ENCODE results near the gene PAK5. TPM values are rescaled to one million over a fixed set of nuclear protein-coding genes. Genes with fewer than 3 reads are reported as not detected.

Gene PAK5
- total and polyA plus RNA-seq, 2 of the 13 experiments (the other 11 are each of a cell fraction or from before 2014, with no cell fraction given) = not detected

DNA sequence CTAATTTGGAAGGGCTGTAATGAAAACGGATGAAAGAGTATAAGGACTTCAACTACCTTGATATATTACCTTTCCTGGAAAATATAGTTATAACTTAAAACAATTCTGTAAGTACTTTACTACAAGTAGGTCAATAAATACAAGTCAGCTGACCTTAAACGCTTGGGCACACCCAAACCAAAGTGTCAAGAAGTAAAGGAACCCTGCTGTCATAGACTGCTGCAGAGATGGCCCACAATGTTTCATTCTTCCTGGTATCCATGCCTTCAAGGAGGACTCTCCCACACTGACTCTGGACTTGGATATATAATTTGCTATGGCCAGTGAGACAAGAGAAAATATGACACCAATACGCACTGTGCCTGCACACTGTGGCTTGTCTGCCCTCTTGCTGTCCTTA lies 192.5 kb downstream of the PAK5 start:
- Histone ChIP-seq H3K9ac (ENCODE audit: insufficient read depth, low read depth, low read length) (no peak overlapping the region), H3K27ac (ENCODE audit: extremely low read length, insufficient read depth, low read length) (no peak overlapping the region), H2AFZ (ENCODE audit: low read length) (no peak overlapping the region), H3K9me3 (ENCODE audit: low read length) (no peaks in the 10 kb centered on the region), H3K4me3 (replicated peaks in 1 of 3; ENCODE audit: insufficient read depth in 1 of 3, low read depth in 2 of 3, low read length in 3 of 3) (no peak overlapping the region), H3K4me2 (ENCODE audit: low read depth, low read length) (no peak overlapping the region), H3K27me3 (ENCODE audit: control insufficient read depth in 1 of 2, insufficient read depth in 2 of 2, low read length in 2 of 2) (no peaks in the 10 kb centered on the region), H4K20me1 (ENCODE audit: insufficient read depth, low read length) (no peaks in the 10 kb centered on the region), H3K79me2 (ENCODE audit: insufficient read depth, low read length) (no peaks in the 10 kb centered on the region), H3K4me1 (ENCODE audit: insufficient read depth, low read length) (no peaks in the 10 kb centered on the region), H3K36me3 (replicated peaks in 1 of 2; ENCODE audit: control insufficient read depth in 1 of 2, insufficient read depth in 2 of 2, low read length in 2 of 2) (no peaks in the 10 kb centered on the region)
- no peak for ATAC-seq
- in situ Hi-C loops (cut with HindIII; ENCODE audit: extremely low pct_ligation_motif_present, low pct_unique_long_range_greater_than_20kb) = no loop called here
- BruUV-seq (replicated peaks) = no TSS peak
- no peak for DNase-seq (ENCODE audit: low spot score)
- TF ChIP-seq MLLT10 (CRISPR knock-in tag; IDR thresholded peaks at IDR 0.05) (no peak), ZNF773 (CRISPR knock-in tag; IDR thresholded peaks at IDR 0.05; ENCODE audit: borderline replicate concordance) (no peak), ZNF33A (CRISPR knock-in tag; IDR thresholded peaks at IDR 0.05; ENCODE audit: borderline replicate concordance) (no peak), PHB2 (IDR thresholded peaks at IDR 0.05; ENCODE audit: partially characterized antibody) (no peak), ZNF484 (CRISPR knock-in tag; IDR thresholded peaks at IDR 0.05; ENCODE audit: borderline replicate concordance, low read depth) (no peak), CREM (IDR thresholded peaks at IDR 0.05) (no peak), CREM (CRISPR knock-in tag; IDR thresholded peaks at IDR 0.05) (no peak), MYC (CRISPR knock-in tag; IDR thresholded peaks at IDR 0.05; ENCODE audit: borderline replicate concordance) (no peak), ZNF7 (CRISPR knock-in tag; IDR thresholded peaks at IDR 0.05) (no peak), YEATS2 (CRISPR knock-in tag; IDR thresholded peaks at IDR 0.05; ENCODE audit: borderline replicate concordance) (no peak), ZNF570 (CRISPR knock-in tag; IDR thresholded peaks at IDR 0.05; ENCODE audit: borderline replicate concordance) (no peak), DPF2 (CRISPR knock-in tag; IDR thresholded peaks at IDR 0.05; ENCODE audit: borderline replicate concordance, low read depth) (no peak), TOE1 (CRISPR knock-in tag; IDR thresholded peaks at IDR 0.05) (no peak), KLF11 (CRISPR knock-in tag; IDR thresholded peaks at IDR 0.05) (no peak)
- TF ChIP-seq, protein P1, sequence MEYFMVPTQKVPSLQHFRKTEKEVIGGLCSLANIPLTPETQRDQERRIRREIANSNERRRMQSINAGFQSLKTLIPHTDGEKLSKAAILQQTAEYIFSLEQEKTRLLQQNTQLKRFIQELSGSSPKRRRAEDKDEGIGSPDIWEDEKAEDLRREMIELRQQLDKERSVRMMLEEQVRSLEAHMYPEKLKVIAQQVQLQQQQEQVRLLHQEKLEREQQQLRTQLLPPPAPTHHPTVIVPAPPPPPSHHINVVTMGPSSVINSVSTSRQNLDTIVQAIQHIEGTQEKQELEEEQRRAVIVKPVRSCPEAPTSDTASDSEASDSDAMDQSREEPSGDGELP (IDR thresholded peaks at IDR 0.05; ENCODE audit: borderline replicate concordance, low read depth) = no peak
- TF ChIP-seq, protein P2, sequence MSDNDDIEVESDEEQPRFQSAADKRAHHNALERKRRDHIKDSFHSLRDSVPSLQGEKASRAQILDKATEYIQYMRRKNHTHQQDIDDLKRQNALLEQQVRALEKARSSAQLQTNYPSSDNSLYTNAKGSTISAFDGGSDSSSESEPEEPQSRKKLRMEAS (IDR thresholded peaks at IDR 0.05) = no peak
- TF ChIP-seq, protein P3, sequence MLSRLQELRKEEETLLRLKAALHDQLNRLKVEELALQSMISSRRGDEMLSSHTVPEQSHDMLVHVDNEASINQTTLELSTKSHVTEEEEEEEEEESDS (CRISPR knock-in tag; IDR thresholded peaks at IDR 0.05; ENCODE audit: borderline replicate concordance) = no peak
- TF ChIP-seq, protein P4, sequence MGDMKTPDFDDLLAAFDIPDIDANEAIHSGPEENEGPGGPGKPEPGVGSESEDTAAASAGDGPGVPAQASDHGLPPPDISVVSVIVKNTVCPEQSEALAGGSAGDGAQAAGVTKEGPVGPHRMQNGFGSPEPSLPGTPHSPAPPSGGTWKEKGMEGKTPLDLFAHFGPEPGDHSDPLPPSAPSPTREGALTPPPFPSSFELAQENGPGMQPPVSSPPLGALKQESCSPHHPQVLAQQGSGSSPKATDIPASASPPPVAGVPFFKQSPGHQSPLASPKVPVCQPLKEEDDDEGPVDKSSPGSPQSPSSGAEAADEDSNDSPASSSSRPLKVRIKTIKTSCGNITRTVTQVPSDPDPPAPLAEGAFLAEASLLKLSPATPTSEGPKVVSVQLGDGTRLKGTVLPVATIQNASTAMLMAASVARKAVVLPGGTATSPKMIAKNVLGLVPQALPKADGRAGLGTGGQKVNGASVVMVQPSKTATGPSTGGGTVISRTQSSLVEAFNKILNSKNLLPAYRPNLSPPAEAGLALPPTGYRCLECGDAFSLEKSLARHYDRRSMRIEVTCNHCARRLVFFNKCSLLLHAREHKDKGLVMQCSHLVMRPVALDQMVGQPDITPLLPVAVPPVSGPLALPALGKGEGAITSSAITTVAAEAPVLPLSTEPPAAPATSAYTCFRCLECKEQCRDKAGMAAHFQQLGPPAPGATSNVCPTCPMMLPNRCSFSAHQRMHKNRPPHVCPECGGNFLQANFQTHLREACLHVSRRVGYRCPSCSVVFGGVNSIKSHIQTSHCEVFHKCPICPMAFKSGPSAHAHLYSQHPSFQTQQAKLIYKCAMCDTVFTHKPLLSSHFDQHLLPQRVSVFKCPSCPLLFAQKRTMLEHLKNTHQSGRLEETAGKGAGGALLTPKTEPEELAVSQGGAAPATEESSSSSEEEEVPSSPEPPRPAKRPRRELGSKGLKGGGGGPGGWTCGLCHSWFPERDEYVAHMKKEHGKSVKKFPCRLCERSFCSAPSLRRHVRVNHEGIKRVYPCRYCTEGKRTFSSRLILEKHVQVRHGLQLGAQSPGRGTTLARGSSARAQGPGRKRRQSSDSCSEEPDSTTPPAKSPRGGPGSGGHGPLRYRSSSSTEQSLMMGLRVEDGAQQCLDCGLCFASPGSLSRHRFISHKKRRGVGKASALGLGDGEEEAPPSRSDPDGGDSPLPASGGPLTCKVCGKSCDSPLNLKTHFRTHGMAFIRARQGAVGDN (CRISPR knock-in tag; IDR thresholded peaks at IDR 0.05) = no peak
- FAIRE-seq = no peak
- intact Hi-C loops (cut with micrococcal nuclease; ENCODE audit: unreplicated experiment) = no loop called here
- CTCF ChIA-PET (ENCODE audit: low intra/inter-chr PET ratio, low total read pairs) = no interaction called here
- POLR2A ChIA-PET = no interaction called here
- 7% methylated on average over 3 of the region's 3 CpGs for WGBS (ENCODE audit: low lambda C conversion rate)
